Heart left ventricle (tissue), 13 donors: Measurements from ENCODE around the gene WNT7B.

Experiments used
- CTCF ChIP-seq, 12 donors: fragments of 200-600 bp; sonication (generic) in 4 of 12; IDR thresholded peaks; one replicate each; pipeline versions ENCODE4 v1.5.0 to v1.8.0; 2018 to 2022; ENCODE audit warnings: antibody characterized with exemption in 12 of 12, mild to moderate bottlenecking in 5 of 12
- POLR2A ChIP-seq, 2 donors: fragments of 450-650 bp; IDR thresholded peaks; one replicate each; pipeline ENCODE4 v1.6.1; 2017; ENCODE audit warnings: antibody characterized with exemption in 2 of 2, mild to moderate bottlenecking in 2 of 2, moderate library complexity in 2 of 2
- donor health status: ischemic (EF 13 %, LVEDD 7.1; RV severe dilation, severe dysfunction).
- donor health status: DM: no; HTN: yes; CAD: no.
- donor health status: DM: no; HTN: no; CAD: no.
- donor health status: ischemic (EF 25% LVEDD 6.9; RV normal size, moderate dysfunction).
- donor health status: ischemic (EF 25% LVEDD 5.7; RV mildly dilated, moderate dysfunction).
- donor health status: ischemic (EF 35%, LVEDD 5.7; RV mildly dilated, moderate dysfunction).
- donor health status: nonischemic (EF 11% LVEDD 7.7; RV severe dilation, severe dysfunction).
- donor health status: DM: yes; HTN: yes; CAD: no.
- donor health status: PGD.
- donor health status: ischemic (EF 29% LVEDD 5.4; RV normal size, mild dysfunction).
- donor health status: nonischemic (EF 23%, LVEDD 6.1; RV moderate dilation, normal function).

- no peak for TF ChIP-seq CTCF (IDR thresholded peaks at IDR 0.05)
- TF ChIP-seq POLR2A (IDR thresholded peaks at IDR 0.05): no peak
Observed at GRCh38 chr22:45942787-45943493, 34.0 kb downstream of the WNT7B start.
